ENCODE data around the gene TUT7.

DNA sequence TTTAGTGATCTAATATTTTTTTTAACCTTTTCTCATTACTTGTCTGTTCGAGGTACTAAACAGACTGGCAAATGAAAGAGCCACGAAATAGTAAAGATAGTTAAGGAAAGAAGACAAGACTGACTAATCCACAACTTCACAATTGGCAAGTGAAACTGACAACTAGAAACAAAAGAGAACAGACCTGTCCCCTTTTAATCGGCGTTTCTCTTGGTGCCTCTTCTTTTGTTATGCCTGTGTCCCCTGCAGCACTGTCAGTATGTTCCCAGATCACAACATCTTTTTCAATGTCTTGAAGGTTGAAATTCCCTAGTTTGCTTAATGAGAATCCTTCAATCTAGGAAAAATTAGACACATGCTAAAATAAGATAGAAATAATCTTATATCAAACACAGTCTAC, 26.1 kb downstream of the TUT7 start:
- TF ChIP-seq POLR2A (IDR thresholded peaks at IDR 0.05), result no peak
- TF ChIP-seq, protein P1, sequence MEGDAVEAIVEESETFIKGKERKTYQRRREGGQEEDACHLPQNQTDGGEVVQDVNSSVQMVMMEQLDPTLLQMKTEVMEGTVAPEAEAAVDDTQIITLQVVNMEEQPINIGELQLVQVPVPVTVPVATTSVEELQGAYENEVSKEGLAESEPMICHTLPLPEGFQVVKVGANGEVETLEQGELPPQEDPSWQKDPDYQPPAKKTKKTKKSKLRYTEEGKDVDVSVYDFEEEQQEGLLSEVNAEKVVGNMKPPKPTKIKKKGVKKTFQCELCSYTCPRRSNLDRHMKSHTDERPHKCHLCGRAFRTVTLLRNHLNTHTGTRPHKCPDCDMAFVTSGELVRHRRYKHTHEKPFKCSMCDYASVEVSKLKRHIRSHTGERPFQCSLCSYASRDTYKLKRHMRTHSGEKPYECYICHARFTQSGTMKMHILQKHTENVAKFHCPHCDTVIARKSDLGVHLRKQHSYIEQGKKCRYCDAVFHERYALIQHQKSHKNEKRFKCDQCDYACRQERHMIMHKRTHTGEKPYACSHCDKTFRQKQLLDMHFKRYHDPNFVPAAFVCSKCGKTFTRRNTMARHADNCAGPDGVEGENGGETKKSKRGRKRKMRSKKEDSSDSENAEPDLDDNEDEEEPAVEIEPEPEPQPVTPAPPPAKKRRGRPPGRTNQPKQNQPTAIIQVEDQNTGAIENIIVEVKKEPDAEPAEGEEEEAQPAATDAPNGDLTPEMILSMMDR (IDR thresholded peaks at IDR 0.05), result no peak
